Measurements from ENCODE around the gene METAP1.
"Not testable (repeated sequence)": the region's sequence is repeated elsewhere in the genome, so short reads cannot be mapped to it uniquely, and the experiment has no call there.

The METAP1 gene

DNA sequence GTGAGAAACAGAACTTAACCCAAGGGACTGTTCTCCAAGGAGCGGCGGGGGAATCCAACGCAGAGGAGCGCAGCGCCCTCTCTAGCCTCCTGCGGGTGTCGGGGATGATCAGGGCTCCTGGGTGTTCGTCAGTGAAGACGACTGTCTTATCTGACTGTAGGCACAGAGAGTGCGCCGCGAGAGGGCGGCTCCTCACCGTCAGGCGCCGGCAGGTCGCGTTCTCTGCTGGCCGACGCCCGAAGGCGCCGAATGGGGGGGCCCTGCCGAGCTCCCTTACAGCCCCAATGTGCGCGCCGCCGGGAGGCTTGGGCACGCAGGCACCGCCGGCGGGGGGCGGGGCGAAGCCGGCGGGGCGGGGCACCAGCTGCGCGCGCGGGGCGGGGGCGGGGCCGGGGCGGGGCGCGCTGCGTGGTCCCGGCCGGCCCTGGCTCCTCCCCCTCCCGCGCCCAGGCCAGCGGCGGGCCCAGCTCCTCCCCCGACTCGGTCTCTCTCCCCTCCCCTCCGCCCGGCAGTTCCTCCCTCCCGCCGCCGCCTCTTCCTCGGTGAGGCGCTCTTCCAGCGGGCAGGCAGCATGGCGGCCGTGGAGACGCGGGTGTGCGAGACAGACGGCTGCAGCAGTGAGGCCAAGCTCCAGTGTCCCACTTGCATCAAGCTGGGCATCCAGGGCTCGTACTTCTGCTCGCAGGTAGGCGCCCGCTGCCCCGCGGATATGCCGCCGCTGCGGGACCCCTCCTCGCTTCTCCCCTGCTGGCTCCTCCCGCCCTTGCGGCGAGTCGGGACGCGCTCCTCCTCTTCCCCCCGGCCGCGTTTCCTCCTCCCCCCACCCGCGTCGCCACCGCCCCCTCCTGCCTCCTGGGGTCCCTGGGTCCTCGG lies at the start of gene METAP1:
TSS of gene METAP1 (plus strand) at position 539 of the 873 bp plus-strand sequence. CDS start at position 572, 33 bp downstream.
- DNase-seq: peak; percentile 96

DNA sequence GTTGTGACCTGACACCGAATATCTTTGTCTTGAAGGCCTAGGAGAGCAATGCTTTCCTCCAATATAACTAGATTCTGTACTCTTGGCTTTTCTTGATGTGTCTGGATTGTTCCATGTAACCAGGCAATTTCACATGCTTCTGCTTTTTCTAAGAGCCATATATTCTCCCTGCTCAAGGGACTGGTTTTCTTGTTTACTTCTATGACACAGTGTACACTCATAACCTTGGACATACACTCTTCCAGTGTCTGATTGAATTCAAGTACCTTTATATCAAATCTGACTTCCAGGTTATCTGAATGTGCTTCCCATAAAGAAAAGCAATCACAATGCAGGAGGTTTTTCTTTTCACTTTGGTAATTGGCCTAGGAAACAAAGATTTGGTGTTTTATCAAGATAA lies 49.2 kb upstream of the METAP1 start:
- DNase-seq: no peak

DNA sequence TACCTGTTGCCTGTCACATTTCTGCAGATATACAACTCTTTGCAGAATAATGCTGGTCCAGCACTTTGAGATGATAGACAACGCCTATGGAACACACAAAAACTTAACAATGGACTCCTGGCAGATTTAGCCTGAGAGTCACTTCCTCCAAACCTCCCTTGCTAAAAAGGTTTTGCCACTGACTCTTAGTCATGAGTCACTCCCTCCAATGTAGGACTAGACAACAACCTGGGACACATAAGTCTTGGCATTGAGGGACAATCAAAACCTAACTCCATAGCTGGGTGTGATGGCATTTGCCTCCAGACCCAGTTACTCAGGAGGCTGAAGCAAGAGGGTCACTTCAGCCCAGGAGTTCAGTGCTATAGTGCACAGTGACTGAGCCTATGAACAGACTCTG lies 44.6 kb upstream of the METAP1 start:
- no peak for DNase-seq

DNA sequence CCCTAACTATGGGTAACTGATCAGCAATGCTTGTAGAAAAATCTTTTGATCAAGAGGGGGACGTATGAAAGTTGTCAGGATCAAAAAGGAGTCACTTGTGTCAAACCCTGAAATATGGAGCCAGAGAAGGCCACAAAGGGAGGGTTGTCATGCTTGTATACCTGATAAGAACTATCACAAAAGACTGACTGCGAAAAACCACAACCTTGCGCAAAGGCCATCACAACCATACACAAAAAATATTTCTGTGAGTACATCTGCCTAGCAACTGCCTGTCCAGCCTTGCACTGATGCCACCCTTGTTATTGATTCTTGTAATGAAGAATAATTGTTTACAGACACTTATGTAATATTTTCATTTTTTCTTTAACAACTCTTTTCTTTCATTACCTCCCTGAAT lies 43.8 kb upstream of the METAP1 start:
- DNase-seq: no peak

DNA sequence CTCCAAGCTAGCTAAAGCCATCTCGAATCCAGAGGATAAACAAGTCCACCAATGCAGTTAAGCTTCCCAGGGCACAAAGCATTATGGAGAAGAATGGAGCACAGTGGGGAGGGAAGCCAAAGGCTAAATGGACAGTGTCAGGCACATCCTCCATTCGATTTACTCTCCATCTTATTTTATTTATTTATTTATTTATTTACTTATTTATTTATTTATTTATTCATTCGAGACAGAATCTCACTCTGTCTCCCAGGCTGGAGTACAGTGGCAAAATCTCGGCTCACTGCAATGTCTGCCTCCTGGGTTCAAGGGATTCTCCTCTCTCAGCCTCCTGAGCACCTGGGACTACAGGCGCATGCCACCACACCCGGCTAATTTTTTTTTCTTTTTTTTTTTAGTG lies 40.3 kb upstream of the METAP1 start:
- DNase-seq: no peak

DNA sequence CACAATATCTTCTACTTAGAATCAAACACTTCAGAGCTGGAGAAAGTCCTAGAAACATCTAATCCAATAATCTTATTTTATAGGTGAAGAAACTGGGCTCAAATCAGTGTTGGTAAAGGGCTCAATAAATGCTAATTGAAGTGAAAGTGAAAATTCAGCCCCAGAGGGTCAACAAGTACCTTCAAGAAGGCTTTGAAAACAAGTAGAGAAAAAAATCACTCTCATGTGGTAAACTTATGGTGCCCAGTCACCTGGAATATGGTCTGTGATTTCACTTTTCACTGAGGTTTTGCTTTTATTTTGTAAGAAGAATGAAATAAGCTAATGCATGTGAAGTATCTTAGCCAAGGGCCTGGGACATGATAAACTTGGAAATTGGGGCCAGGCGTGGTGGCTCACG lies 37.5 kb upstream of the METAP1 start:
- no peak for DNase-seq

DNA sequence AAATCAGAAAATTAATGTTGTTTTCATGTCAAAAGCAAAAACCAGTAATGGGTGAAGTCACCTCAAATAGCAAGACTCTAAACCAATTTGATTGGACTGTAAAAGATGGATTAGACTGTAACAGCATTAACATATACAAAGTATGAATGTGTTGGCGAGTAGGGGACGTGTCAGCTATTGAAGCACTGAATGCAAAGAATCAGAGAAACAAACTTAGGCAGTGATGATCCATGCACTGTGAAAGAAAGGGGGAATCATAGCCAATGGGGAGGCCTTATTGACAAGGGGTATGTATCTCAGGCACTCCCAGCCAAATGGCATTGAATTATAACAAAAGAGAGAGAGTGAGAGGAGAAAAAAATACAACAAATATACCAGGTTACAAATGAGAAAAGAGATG lies 36.1 kb upstream of the METAP1 start:
- DNase-seq: no peak

DNA sequence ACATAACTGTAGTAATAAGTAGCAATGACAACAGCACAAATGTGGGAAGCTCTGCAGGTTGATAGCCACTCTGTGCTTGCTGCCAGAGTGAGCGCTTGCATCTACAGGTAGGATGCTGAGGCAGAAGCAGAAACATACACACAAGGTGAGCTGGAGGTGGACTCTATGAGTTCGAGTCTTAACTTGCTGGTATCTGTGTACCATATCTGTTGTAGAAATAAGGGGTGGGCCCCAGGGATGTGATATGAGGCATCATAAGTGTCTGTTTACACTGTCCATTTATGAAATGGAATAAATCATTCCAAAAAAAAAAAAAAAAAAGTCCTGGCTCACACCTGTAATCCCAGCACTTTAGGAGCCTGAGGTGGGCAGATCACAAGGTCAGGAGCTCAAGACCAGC lies 33.8 kb upstream of the METAP1 start:
- DNase-seq: no peak

DNA sequence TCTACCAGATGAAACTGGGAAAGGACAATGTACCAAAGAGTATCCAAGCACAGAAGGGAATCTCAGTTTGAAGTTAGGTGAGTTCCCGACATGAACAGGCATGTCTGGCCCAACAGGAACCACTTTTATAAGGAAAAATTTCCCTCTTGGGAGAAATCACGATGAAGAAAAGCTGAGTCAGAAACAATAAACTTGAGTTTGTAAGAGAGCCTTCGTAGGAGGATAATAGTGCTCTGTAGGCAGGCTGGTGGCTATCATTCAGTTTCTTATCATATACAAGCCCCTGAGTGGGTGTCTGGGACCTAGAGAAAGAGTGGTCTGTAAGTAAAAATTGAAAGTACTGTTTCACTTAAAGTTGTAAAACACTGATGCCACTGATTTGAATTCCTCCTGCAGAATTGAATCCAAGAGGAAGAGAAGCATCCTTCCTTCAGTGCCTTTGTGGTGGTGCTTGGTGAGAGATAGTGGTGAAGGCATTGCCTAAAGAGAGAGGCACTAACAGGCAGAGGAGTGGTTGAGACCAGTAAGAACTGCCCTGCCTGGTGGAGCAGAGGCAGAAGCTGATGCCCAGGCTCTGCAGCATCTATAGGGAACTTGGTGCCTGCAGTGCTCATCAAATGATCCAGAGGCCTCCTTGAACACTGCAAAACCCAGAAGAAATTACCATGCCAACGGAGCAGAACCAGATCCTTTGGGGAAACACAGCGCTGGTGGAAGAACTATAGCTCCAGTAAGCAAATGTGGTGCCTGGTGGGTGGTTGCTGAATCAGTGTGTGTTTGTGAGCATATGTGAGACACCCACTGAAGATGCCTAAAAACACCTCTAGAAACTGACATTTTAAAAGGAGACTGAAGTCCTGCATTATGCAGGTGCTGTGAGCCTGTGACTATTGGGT lies 31.7 kb upstream of the METAP1 start:
- no peak for DNase-seq

DNA sequence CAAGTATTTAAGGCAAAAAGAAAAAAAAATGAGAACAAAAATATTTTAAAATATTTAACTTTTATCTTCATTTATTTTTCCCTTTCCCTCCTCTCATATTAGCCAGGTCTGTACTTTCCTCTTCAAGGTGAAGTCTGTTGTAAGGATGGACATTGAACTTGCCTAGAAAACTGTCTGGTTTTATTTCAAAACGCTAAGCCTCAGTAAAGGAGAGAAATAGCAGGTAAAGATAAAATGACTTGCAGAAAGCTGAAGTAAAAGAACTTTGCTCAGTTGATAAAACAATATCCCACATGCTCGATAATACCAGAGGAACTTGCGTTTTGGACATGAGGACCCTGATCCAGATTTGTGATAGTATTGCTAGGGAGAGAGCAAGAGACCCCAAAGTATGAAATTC lies 28.6 kb upstream of the METAP1 start:
- DNase-seq: no peak

DNA sequence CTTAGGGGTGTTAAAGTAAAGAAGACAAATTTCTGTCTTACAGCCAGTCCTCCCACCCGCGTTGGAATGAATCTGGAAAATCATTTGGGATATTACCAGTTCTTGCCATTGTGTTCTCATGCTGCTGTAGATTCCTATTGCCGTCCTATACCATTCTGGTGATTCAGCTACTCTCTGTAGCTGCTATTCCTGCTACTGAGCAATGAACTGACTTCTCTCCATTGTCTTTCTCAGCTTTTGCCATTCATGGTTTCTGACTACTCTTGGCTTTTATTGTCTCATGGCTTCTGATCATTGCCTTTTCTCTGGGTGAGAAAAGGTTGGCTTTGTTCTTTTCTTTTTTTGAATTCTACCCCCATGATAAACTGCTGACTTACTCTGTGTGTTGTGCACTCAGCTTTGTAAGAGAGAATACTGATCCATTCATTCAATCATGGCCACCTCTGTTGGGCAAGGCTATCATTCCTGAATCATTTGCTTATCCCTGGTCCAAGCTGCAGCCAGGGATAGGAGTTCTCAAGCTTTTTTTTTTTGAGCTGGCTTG lies 27.7 kb upstream of the METAP1 start:
- no peak for DNase-seq

DNA sequence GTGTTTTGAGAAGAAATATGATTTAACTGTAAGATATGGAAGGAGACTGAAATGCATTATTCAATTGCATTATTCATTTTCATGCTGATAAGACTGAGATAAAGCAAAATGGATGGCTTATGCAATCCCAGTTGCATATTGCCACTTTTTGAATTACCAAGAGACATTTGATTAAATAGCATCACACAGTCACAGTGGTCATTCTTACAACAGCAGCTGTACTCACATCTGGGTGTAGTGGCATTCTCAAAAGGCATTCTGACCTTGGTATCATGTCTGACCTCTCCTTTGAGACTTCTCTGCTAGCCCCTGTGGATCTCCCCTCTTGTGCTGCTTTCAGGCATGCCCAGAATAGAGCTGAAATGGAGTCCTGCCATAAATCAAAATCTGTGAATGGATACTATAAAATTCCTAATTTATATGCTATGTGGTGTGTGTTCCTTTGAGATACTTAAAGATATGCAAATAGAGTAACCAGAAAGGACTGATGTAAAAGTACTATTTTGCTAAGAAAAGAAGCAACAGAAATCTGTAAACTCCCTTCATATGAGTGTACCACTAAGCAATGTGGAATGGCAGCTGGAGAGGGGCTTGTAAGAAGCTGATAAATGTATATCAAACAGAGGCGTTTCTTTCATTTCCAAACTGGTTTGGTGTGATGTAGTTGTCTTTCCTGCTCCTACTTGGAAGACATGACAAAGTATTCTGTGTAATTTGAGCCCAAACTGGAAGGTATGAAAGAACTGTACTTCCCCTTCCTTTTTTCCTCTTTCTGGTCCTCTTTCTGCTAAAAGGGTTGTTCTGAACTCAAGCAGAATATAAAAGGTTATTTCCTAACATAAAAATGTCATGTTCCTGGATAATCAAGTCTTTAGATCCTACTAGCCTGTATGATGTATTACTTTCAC lies 25.4 kb upstream of the METAP1 start:
- DNase-seq: no peak

DNA sequence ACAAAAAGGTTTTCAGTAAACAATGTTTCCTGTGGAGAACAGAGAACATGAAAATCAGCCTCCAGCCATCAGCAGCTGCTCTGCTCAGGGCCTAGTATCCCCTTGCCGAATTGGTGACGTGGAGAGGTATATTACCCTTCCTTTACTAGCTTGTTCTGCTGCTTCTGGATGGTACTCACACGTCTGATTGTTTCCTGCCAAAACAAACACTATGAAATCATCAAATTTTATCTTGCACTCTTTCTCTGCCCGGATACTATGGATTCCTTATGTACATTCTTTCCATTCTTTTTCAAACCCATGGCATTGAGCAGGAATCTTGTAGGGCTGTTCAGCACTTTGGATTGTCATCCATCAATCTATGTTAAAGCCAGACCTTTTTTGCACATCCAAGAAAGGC lies 18.8 kb upstream of the METAP1 start:
- DNase-seq: no peak

DNA sequence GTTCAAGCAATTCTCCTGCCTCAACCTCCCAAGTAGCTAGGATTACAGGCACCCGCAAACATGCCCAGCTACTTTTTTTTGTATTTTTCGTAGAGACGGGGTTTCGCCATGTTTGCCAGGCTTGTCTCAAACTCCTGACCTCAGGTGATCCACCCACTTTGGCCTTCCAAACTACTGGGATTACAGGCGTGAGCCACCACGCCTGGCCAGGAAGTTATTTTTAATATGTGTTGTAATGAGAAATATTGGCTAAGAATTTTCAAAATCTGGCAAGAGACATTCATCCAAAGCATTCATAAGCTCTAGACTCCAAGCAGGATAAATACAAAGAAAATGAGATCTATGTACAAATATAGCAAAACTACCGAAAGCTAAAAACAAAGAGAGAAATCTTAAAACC lies 18.0 kb upstream of the METAP1 start:
- DNase-seq: no peak

DNA sequence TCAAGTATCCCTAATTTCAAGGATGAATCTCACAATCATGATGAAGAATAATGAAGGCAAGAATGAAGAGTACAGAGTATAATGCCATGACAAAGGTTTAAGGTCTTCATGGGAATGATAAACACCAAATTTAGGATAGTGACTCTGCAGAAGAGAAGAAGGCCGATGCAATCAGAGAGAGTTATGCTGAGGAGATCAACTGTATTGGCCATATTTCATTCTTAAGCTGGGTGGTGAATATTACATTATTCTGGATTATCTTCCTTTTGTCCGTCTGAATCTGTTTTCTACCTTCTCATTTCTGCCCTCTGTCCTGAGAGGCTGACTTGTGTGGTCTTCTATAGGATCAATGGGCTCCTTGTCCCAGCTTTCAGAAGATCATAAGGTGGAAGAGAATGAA lies 7.8 kb upstream of the METAP1 start:
- DNase-seq: no peak

DNA sequence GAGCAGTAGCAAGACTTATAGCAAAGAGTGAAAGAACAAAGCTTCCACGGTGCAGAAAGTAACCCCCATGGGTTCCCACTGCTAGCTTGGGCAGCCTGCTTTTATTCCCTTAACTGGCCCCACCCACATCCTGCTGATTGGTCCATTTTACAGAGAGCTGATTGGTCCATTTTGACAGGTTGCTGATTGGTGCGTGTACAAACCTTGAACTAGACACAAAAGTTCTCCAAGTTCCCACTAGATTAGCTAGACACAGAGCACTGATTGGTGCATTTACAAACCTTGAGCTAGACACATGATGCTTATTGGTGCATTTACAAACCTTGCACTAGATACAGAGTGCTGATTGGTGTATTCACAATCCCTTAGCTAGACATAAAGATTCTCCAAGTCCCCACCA lies 2.7 kb upstream of the METAP1 start:
- not testable (repeated sequence) for DNase-seq

DNA sequence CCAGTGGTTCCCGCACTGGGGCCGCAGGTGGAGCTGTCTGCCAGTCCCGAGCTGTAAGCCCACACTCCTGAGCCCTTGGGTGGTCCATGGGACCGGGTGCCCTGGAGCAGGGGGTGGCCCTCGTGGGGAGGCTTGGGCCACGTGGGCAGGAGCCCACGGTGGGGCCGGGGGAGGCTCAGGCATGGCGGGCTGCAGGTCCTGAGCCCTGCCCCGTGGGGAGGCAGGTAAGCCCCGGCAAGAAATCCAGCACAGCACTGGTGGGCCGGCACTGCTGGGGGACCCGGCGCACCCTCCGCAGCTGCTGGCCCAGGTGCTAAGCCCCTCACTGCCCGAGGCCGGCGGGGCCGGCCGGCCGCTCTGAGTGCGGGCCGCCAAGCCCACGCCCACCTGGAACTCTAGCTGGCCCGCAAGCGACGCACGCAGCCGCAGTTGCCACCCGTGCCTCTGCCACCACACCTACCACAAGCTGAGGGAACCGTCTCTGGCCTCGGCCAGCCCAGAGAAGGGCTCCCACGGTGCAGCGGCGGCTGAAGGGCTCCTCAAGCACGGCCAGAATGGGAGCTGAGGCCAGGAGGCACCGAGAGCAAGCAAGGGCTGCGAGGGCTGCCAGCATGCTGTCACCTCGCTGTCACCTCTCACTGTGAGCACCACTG lies 2.0 kb upstream of the METAP1 start:
- DNase-seq: no peak

DNA sequence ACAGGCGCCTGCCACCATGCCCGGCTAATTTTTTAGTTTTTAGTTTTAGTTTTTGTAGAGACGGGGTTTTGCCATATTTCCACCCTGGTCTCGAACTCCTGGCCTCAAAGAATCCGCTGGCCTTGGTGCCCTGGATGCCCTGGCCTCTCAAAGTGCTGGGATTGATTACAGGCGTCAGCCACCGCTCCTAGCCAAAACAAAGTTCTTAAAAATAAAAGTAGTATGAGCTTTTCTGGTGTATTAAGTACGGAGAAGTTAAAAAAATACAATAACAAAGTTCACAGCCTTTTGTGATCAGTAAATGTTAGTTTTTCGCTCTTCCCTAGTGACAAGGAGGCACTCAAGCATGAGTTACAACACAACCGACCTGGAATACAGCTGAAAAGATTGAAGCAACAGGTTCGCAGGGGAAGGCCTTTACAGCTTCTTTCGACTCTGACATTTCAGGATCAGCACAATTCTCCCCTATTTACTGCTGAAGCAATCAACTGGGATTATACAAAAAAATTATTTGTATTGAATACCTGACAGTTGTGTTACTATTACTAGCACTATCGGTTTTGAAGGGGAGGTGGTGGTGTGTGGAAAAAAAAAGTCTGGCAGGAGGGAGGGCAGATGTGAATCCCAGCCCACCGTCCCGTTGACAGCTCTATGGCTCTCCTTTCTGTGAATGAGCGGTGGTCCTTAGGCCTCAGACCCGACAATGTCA lies 893 bp upstream of the METAP1 start:
- DNase-seq: no peak

DNA sequence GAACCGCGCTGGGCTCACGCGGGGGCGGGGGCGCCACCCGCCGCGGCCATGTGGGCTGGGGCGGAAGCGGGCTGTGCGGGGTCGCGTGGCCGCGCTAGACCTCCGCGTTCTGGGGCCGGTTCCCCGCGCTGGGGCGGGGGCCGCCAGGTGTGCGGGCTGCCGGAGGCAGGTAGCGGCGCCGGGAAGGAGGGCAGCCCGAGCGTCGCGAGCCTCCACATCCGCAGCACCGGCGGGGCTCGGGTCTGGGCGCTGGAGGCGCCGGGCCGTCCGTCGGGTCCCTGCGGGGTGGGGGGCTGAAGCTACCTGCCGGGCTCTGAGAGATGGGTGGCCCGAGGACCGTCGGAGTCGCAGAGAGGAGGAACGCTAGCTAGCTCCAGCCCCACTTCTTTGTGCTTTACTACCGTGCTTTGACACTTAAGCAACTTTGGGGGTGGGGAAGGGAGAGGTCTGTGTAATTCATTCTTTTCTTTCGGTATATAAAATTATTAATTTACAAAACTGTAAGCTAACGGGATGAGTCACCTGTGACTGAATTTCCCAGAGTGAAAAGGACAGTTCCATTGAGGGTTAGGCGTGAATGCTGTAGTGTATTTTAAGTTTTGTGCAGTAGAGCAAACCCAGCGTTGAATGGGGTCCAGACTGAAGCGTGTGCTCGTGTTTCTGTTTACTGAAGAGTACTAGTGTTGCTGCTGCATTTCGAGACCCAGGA lies 689 bp downstream of the METAP1 start:
- no peak for DNase-seq

DNA sequence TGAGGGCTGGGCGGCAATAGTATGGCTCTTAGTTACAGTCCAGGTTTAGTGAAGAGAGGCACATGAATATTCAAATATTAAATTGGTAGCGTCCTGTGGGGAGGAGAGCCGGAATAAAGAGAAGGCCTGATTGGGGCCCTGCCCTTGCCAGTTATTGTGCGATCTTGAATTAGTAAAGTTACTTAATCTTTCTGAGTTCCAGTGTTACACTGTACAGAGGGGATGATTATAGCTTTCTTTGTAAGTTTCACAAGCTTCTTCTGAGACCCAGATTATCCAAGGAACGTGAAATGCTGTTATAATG lies 1.2 kb downstream of the METAP1 start:
- DNase-seq: no peak

DNA sequence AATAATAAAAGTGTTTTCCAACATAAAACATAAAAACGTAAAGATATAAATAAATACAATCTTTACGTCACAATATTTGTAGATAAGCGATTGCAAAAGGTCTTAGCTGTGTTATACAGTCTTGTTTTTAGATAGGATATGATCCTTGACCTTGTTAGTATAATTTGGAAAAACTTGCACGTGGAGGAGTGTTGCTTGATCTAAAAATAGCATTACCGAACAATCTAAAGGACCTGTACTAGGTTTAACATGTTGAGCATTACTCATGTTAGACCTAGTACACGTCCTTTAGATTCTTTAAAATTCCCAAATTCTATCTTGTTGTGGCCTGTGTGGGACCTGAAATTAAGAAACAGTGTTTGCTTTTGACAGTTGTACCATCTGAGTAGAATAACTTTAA lies 1.6 kb downstream of the METAP1 start:
- no peak for DNase-seq
